PC-9 (cell line): ENCODE measurements around the gene MAP2K1.

Experiments
- EZH2 ChIP-seq: fragments of 200-600 bp; sonication (generic); IDR thresholded peaks from 2 replicates; pipeline ENCODE4 v1.8.0; 2017; ENCODE audit warnings: antibody characterized with exemption, low read depth
- TF ChIP-seq, protein P1 (sequence below): fragments of 200-600 bp; sonication (generic); conservative IDR thresholded peaks from 2 replicates; pipeline ENCODE4 v1.6.1; 2017; ENCODE audit warnings: mixed run types, antibody characterized with exemption, mild to moderate bottlenecking, moderate library complexity

DNA sequence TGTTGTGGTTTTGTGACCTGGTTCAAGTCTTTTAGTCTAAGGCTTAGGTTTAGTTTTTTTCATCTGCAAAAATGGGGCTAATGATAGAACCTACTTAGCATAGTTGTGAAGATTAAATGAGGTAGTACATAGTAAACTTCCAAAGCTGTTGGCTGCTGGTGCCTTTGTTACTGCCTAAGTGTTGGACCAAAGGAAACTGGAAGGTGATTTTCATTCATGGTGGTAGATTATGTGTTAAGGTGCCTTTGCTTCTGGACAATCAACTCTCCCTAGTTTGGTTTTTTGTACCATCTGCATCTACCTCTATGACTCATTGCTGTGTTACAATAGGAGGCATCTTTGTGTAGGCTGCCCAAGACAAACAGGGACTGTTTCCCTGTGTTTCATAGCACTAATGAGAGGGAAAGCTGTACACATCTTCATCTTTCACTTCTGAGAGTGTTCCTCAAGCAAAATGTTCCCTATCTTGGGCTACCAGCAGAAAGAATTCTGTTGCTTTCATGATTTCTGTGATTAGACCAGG is 3.2 kb downstream of the MAP2K1 start:
- TF ChIP-seq, protein P1, sequence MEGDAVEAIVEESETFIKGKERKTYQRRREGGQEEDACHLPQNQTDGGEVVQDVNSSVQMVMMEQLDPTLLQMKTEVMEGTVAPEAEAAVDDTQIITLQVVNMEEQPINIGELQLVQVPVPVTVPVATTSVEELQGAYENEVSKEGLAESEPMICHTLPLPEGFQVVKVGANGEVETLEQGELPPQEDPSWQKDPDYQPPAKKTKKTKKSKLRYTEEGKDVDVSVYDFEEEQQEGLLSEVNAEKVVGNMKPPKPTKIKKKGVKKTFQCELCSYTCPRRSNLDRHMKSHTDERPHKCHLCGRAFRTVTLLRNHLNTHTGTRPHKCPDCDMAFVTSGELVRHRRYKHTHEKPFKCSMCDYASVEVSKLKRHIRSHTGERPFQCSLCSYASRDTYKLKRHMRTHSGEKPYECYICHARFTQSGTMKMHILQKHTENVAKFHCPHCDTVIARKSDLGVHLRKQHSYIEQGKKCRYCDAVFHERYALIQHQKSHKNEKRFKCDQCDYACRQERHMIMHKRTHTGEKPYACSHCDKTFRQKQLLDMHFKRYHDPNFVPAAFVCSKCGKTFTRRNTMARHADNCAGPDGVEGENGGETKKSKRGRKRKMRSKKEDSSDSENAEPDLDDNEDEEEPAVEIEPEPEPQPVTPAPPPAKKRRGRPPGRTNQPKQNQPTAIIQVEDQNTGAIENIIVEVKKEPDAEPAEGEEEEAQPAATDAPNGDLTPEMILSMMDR, result no peak
- no peak for TF ChIP-seq EZH2
